ENCODE measurements around the gene FBL.

GRCh38 chr19:39824143-39825092 lies 21.8 kb downstream of the FBL start:
- no peak for TF ChIP-seq CTCF (IDR thresholded peaks at IDR 0.05; ENCODE audit: control extremely low read depth in 1 of 3, insufficient read depth in 1 of 3, low read depth in 1 of 3, low read length in 3 of 3)
- TF ChIP-seq MAX (IDR thresholded peaks at IDR 0.05), result peak; percentile 55; the same call in 1 of the 2 replicates
- no peak for TF ChIP-seq EZH2 (IDR thresholded peaks at IDR 0.05; ENCODE audit: low read depth, low read length, severe bottlenecking)
- TF ChIP-seq GTF2F1 (IDR thresholded peaks at IDR 0.05; ENCODE audit: borderline replicate concordance, low read depth, low read length), result no peak
- TF ChIP-seq POLR2A (IDR thresholded peaks at IDR 0.05; ENCODE audit: control extremely low read depth in 1 of 2, low read depth in 2 of 2, low read length in 2 of 2), result peak; percentile 22 to 75; a peak in 2 of 3 replicates
- peak; percentile 71 for TF ChIP-seq POLR2AphosphoS5 (IDR thresholded peaks at IDR 0.05; ENCODE audit: low read depth, low read length)
- no peak for TF ChIP-seq JUN (IDR thresholded peaks at IDR 0.05; ENCODE audit: low read depth, low read length)
- peak; percentile 55; the same call in 1 of the 2 replicates for TF ChIP-seq TAF1 (IDR thresholded peaks at IDR 0.05; ENCODE audit: low read depth, low read length)
- TF ChIP-seq CBX8 (IDR thresholded peaks at IDR 0.05; ENCODE audit: borderline replicate concordance, low read depth, low read length), result no peak
